Peyer's patch (tissue), 4 donors: Measurements from ENCODE around the gene ZNF581.

Experiments used
- POLR2A ChIP-seq, 2 donors: fragments of 450-650 bp; IDR thresholded peaks; one replicate each; pipeline ENCODE4 v1.5.1; 2017; ENCODE audit warnings: antibody characterized with exemption in 2 of 2, mild to moderate bottlenecking in 2 of 2, moderate library complexity in 2 of 2
- TF ChIP-seq, protein P1 (sequence below), 6 experiments: fragments of 450-650 bp in 4 of 6; fragments of 200-600 bp in 2 of 6; sonication (generic) in 1 of 6; IDR thresholded peaks; one replicate each; pipeline ENCODE4 v1.5.1; 2017 to 2019; ENCODE audit warnings: antibody characterized with exemption in 6 of 6, mild to moderate bottlenecking in 3 of 6, moderate library complexity in 1 of 6

GRCh38 chr19:55622242-55622969, 21.0 kb upstream of the ZNF581 start:
- TF ChIP-seq, protein P1, sequence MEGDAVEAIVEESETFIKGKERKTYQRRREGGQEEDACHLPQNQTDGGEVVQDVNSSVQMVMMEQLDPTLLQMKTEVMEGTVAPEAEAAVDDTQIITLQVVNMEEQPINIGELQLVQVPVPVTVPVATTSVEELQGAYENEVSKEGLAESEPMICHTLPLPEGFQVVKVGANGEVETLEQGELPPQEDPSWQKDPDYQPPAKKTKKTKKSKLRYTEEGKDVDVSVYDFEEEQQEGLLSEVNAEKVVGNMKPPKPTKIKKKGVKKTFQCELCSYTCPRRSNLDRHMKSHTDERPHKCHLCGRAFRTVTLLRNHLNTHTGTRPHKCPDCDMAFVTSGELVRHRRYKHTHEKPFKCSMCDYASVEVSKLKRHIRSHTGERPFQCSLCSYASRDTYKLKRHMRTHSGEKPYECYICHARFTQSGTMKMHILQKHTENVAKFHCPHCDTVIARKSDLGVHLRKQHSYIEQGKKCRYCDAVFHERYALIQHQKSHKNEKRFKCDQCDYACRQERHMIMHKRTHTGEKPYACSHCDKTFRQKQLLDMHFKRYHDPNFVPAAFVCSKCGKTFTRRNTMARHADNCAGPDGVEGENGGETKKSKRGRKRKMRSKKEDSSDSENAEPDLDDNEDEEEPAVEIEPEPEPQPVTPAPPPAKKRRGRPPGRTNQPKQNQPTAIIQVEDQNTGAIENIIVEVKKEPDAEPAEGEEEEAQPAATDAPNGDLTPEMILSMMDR (IDR thresholded peaks at IDR 0.05): no peak
- TF ChIP-seq POLR2A (IDR thresholded peaks at IDR 0.05): no peak
